ENCODE data around the gene TSPO2. TPM values are rescaled to one million over a fixed set of nuclear protein-coding genes. Genes with fewer than 3 reads are reported as not detected.

Gene TSPO2
- total RNA-seq, 6 experiments from 2014 or later, result not detected

DNA sequence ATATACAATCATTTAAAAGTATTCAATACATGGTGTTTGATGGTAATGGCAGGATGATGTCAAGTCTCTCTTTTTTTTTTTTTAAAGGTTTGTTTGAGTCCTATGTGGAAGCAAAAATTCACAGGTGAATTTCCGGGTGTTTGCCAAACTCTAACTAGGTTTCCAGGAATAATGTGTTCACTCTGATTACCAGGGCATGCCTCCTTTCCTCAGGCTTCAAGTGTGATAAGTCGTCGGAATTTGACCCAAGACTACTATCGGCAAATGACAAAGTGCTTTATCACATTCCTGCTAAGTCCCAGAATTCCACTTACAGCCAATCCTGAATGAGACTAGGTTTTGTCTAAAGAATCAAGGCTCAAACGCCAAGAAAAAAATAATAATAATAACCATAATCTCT is 22.6 kb downstream of the TSPO2 start:
- H3K27ac Mint-ChIP-seq, result no peak overlapping the region

GRCh38 chr6:41065550-41066026 is 23.3 kb downstream of the TSPO2 start:
- DNase-seq, result no peak
- no peaks in the 10 kb centered on the region for H3K27me3 Mint-ChIP-seq (ENCODE audit: insufficient read depth)
- no peak overlapping the region for H3K4me3 Mint-ChIP-seq
- TF ChIP-seq, protein P1, sequence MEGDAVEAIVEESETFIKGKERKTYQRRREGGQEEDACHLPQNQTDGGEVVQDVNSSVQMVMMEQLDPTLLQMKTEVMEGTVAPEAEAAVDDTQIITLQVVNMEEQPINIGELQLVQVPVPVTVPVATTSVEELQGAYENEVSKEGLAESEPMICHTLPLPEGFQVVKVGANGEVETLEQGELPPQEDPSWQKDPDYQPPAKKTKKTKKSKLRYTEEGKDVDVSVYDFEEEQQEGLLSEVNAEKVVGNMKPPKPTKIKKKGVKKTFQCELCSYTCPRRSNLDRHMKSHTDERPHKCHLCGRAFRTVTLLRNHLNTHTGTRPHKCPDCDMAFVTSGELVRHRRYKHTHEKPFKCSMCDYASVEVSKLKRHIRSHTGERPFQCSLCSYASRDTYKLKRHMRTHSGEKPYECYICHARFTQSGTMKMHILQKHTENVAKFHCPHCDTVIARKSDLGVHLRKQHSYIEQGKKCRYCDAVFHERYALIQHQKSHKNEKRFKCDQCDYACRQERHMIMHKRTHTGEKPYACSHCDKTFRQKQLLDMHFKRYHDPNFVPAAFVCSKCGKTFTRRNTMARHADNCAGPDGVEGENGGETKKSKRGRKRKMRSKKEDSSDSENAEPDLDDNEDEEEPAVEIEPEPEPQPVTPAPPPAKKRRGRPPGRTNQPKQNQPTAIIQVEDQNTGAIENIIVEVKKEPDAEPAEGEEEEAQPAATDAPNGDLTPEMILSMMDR (IDR thresholded peaks at IDR 0.05), result no peak
- peaks cover 25% of the 10 kb centered on the region for H3K4me1 Mint-ChIP-seq (ENCODE audit: low read depth)
- H3K9me3 Mint-ChIP-seq, result no peaks in the 10 kb centered on the region
- H3K27ac Mint-ChIP-seq, result no peak overlapping the region
- H3K36me3 Mint-ChIP-seq (ENCODE audit: low read depth), result no peaks in the 10 kb centered on the region; the same call in 1 of the 2 replicates

More for the DNA sequence above, 22.6 kb downstream of the TSPO2 start:
- H3K4me1 Mint-ChIP-seq (ENCODE audit: low read depth), result peaks cover 29% of the 10 kb centered on the region
- H3K4me3 Mint-ChIP-seq, result no peak overlapping the region
- no peak for DNase-seq
- TF ChIP-seq, protein P1 (IDR thresholded peaks at IDR 0.05), result no peak
- H3K36me3 Mint-ChIP-seq (ENCODE audit: low read depth), result no peaks in the 10 kb centered on the region; the same call in 1 of the 2 replicates
- no peaks in the 10 kb centered on the region for H3K27me3 Mint-ChIP-seq (ENCODE audit: insufficient read depth)
- no peaks in the 10 kb centered on the region for H3K9me3 Mint-ChIP-seq

- H3K36me3 Mint-ChIP-seq (ENCODE audit: low read depth), result no peaks in the 10 kb centered on the region; the same call in 1 of the 2 replicates
- H3K27ac Mint-ChIP-seq, result no peak overlapping the region
Measured at GRCh38 chr6:41066867-41067304, 24.6 kb downstream of the TSPO2 start.

GRCh38 chr6:41071501-41071922 is 29.2 kb downstream of the TSPO2 start:
- TF ChIP-seq, protein P1 (IDR thresholded peaks at IDR 0.05), result no peak
- H3K27ac Mint-ChIP-seq, result peak overlapping the region; percentile 97
- H3K4me3 Mint-ChIP-seq, result peak overlapping the region; percentile 94
- peaks cover 1% of the 10 kb centered on the region; the same call in 1 of the 2 replicates for H3K27me3 Mint-ChIP-seq (ENCODE audit: insufficient read depth)
- peaks cover 52% of the 10 kb centered on the region for H3K4me1 Mint-ChIP-seq (ENCODE audit: low read depth)
- H3K9me3 Mint-ChIP-seq, result no peaks in the 10 kb centered on the region
- peaks cover 5% of the 10 kb centered on the region for H3K36me3 Mint-ChIP-seq (ENCODE audit: low read depth)
- no peak for DNase-seq

More at GRCh38 chr6:41066867-41067304, 24.6 kb downstream of the TSPO2 start:
- Mint-ChIP-seq H3K27me3 (ENCODE audit: insufficient read depth) (no peaks in the 10 kb centered on the region), H3K9me3 (no peaks in the 10 kb centered on the region), H3K4me3 (no peak overlapping the region), H3K4me1 (ENCODE audit: low read depth) (peaks cover 31% of the 10 kb centered on the region)
- DNase-seq, result peak; percentile 73
- TF ChIP-seq, protein P1 (IDR thresholded peaks at IDR 0.05), result peak; percentile 98

DNA sequence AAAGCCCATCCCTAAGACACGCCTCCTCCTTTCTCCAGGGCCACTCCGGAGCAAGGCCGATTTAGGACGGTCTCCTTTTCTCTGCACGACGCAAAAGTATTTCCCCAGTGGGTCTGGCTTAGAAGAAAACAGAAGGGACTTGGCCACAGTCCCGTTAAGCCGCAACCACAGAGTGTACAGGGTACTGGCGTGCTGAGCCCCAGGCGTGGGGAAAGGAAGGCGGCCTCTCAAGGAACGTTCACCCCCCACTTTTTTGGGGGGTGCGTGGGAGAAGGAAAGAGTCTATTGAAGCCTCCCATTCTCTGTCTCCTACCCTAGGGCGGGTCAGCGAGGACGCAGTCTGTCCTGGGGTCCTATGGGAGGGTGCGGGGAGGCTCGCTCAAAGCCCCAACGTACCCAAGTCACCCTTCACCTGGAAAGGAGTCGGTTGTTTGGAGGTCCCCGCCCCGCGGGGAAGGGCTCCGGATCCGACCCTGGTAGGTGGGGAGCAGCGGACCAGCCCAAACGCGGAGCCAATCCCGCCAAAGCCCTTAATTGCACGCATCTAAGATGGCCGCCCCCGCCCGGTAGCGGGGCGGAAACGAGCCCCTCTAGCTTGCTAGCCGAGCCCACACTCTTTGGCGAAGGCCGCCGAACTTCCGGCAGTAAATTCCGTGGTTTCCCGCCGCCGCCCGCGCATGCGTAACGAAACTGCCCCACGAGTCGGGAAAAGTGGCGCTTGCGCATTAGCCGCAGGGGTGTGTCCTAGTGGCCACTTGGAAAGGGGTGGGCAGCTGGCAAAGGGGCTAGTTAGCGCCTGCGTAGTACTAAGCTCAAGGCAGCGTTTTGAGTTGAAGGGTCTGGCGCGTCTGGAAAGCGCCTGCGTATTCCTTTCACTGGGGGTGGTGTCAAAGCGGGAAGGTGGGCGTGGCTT is 29.9 kb downstream of the TSPO2 start, which contains the start of gene OARD1:
Gene OARD1 (minus strand): TSS at position 434 of the 913 bp plus-strand sequence. CDS start 722 bp downstream, outside the sequence.
- peak within 1 kb of the TSS; percentile 94 for H3K4me3 Mint-ChIP-seq
- peak within 1 kb of the TSS; percentile 97 for H3K27ac Mint-ChIP-seq
- peaks cover 53% of the 10 kb centered on the region for H3K4me1 Mint-ChIP-seq (ENCODE audit: low read depth)
- H3K9me3 Mint-ChIP-seq, result no peaks in the 10 kb centered on the region
- TF ChIP-seq, protein P1 (IDR thresholded peaks at IDR 0.05), result no peak; the same call in 1 of the 2 replicates
- peaks cover 1% of the 10 kb centered on the region; the same call in 1 of the 2 replicates for H3K27me3 Mint-ChIP-seq (ENCODE audit: insufficient read depth)
- peak; percentile 100 for DNase-seq
- H3K36me3 Mint-ChIP-seq (ENCODE audit: low read depth), result peaks cover 5% of the 10 kb centered on the region

Data from HFFc6 (cell line).